H9 (cell line): ENCODE data around the gene TRAK1. TPM values are rescaled to one million over a fixed set of nuclear protein-coding genes. Genes with fewer than 3 reads are reported as not detected.

Experiments used
- DNase-seq: peaks from one replicate; pipeline ENCODE4 v3.0.0-alpha.2; 2017
- H2AFZ ChIP-seq: one replicate; pipeline ENCODE4 v1.6.1; 2013; ENCODE audit warnings: mild to moderate bottlenecking, low read length, control low read depth, moderate library complexity
- H2AK5ac ChIP-seq: 2 replicates; pipeline ENCODE4 v1.6.1; 2013; ENCODE audit warnings: low read length, control low read depth, mixed read lengths; ENCODE audit not compliant: insufficient read length
- H2BK120ac ChIP-seq: one replicate; pipeline ENCODE4 v1.6.1; 2013; ENCODE audit warnings: low read depth, mild to moderate bottlenecking, low read length, control low read depth, inconsistent platforms; ENCODE audit not compliant: poor library complexity, severe bottlenecking
- H2BK12ac ChIP-seq: 2 replicates; pipeline ENCODE4 v1.6.1; 2013; ENCODE audit warnings: low read length, control low read depth, mixed read lengths, low read depth; ENCODE audit not compliant: insufficient read length
- H2BK15ac ChIP-seq: 2 replicates; pipeline ENCODE4 v1.6.1; 2013; ENCODE audit warnings: low read depth, low read length, control low read depth
- H2BK20ac ChIP-seq: one replicate; pipeline ENCODE4 v1.6.1; 2013; ENCODE audit warnings: low read depth, mild to moderate bottlenecking, low read length, control low read depth, inconsistent platforms; ENCODE audit not compliant: poor library complexity, severe bottlenecking
- H2BK5ac ChIP-seq: 2 replicates; pipeline ENCODE4 v1.6.1; 2013; ENCODE audit warnings: low read length, control low read depth, mixed read lengths; ENCODE audit not compliant: insufficient read length
- H3K14ac ChIP-seq: 2 replicates; pipeline ENCODE4 v1.6.1; 2013; ENCODE audit warnings: low read length, control low read depth; ENCODE audit not compliant: insufficient read depth
- H3K18ac ChIP-seq: 2 replicates; pipeline ENCODE4 v1.6.1; 2013; ENCODE audit warnings: low read depth, mild to moderate bottlenecking, mixed read lengths, low read length, control low read depth; ENCODE audit not compliant: insufficient read length
- H3K23ac ChIP-seq: 2 replicates; pipeline ENCODE4 v1.6.1; 2013; ENCODE audit warnings: low read length, control low read depth, mixed read lengths, low read depth; ENCODE audit not compliant: insufficient read length
- H3K23me2 ChIP-seq: 2 replicates; pipeline ENCODE4 v1.6.1; 2013; ENCODE audit warnings: low read depth, mild to moderate bottlenecking, mixed read lengths, low read length, control low read depth; ENCODE audit not compliant: insufficient read length, poor library complexity, severe bottlenecking
- H3K27ac ChIP-seq: 2 replicates; pipeline ENCODE4 v1.5.1; 2013; ENCODE audit warnings: low read length, control low read depth, mixed read lengths, low read depth; ENCODE audit not compliant: insufficient read length
- H3K27me3 ChIP-seq: 2 replicates; pipeline ENCODE4 v1.6.1; 2013; ENCODE audit warnings: low read length, control low read depth, inconsistent platforms; ENCODE audit not compliant: insufficient read depth
- H3K4ac ChIP-seq: 2 replicates; pipeline ENCODE4 v1.6.1; 2013; ENCODE audit warnings: low read depth, mild to moderate bottlenecking, control low read depth, inconsistent platforms, low read length, moderate library complexity
- H3K4me1 ChIP-seq: 2 replicates; pipeline ENCODE4 v1.6.1; 2013; ENCODE audit warnings: low read length, control low read depth, inconsistent platforms; ENCODE audit not compliant: insufficient read depth
- H3K4me2 ChIP-seq: 2 replicates; pipeline ENCODE4 v1.6.1; 2013; ENCODE audit warnings: low read length, control low read depth, mixed read lengths; ENCODE audit not compliant: insufficient read length, insufficient read depth
- H3K56ac ChIP-seq: 2 replicates; pipeline ENCODE4 v1.6.1; 2013; ENCODE audit warnings: low read depth, mild to moderate bottlenecking, mixed read lengths, low read length, control low read depth; ENCODE audit not compliant: insufficient read length
- H3K79me1 ChIP-seq: 2 replicates; pipeline ENCODE4 v1.6.1; 2013; ENCODE audit warnings: low read depth, mild to moderate bottlenecking, moderate library complexity, low read length, control low read depth, inconsistent platforms; ENCODE audit not compliant: insufficient read depth, poor library complexity, severe bottlenecking
- H3K79me2 ChIP-seq: 2 replicates; pipeline ENCODE4 v1.6.1; 2013; ENCODE audit warnings: low read length, control low read depth, inconsistent platforms; ENCODE audit not compliant: insufficient read depth
- H3K9ac ChIP-seq: 2 replicates; pipeline ENCODE4 v1.6.1; 2013; ENCODE audit warnings: low read length, control low read depth, mixed read lengths; ENCODE audit not compliant: insufficient read length; ENCODE audit errors: extremely low read depth
- H3K9me3 ChIP-seq: one replicate; pipeline ENCODE4 v1.6.1; 2013; ENCODE audit warnings: low read depth, low read length, inconsistent platforms; ENCODE audit not compliant: control insufficient read depth
- H3T11ph ChIP-seq: one replicate; pipeline ENCODE4 v1.6.1; 2013; ENCODE audit warnings: mild to moderate bottlenecking, low read length, control low read depth, inconsistent platforms
- H4K20me1 ChIP-seq: one replicate; pipeline ENCODE4 v1.6.1; 2013; ENCODE audit not compliant: control insufficient read depth, insufficient read length, insufficient read depth
- H4K5ac ChIP-seq: 2 replicates; pipeline ENCODE4 v1.6.1; 2013; ENCODE audit warnings: low read depth, mild to moderate bottlenecking, mixed read lengths, low read length, control low read depth; ENCODE audit not compliant: insufficient read length
- H4K8ac ChIP-seq: replicated peaks from 2 replicates; pipeline ENCODE4 v1.6.1; 2013; ENCODE audit warnings: low read length, control low read depth, mixed read lengths, low read depth; ENCODE audit not compliant: insufficient read length
- H4K91ac ChIP-seq: 2 replicates; pipeline ENCODE4 v1.6.1; 2013; ENCODE audit warnings: low read depth, mild to moderate bottlenecking, moderate library complexity, mixed read lengths, low read length, control low read depth; ENCODE audit not compliant: insufficient read length
- H3K27ac Mint-ChIP-seq, 3 experiments: 2 replicates in 2 of 3; 3 replicates in 1 of 3; pipeline ENCODE4 v1.8.0; 2020 to 2021; ENCODE audit warnings: mixed read lengths in 3 of 3, mild to moderate bottlenecking in 1 of 3, moderate library complexity in 1 of 3
- H3K27me3 Mint-ChIP-seq: 2 replicates; pipeline ENCODE4 v1.8.0; 2021; ENCODE audit warnings: low read depth, mild to moderate bottlenecking, moderate library complexity, mixed read lengths
- H3K36me3 Mint-ChIP-seq, 3 experiments: 2 replicates in 2 of 3; 3 replicates in 1 of 3; pipeline ENCODE4 v1.8.0; 2020 to 2021; ENCODE audit warnings: low read depth in 3 of 3, mixed read lengths in 3 of 3; ENCODE audit not compliant: insufficient read depth in 1 of 3
- H3K4me1 Mint-ChIP-seq, 2 experiments: 2 replicates each; pipeline ENCODE4 v1.8.0; 2020; ENCODE audit warnings: mixed read lengths in 2 of 2
- H3K4me3 Mint-ChIP-seq, 2 experiments: 2 replicates in 1 of 2; 3 replicates in 1 of 2; pipeline ENCODE4 v1.8.0; 2020 to 2021; ENCODE audit warnings: mild to moderate bottlenecking in 2 of 2, mixed read lengths in 2 of 2, moderate library complexity in 1 of 2
- H3K9me3 Mint-ChIP-seq, 2 experiments: 2 replicates in 1 of 2; 3 replicates in 1 of 2; pipeline ENCODE4 v1.8.0; 2020; ENCODE audit warnings: mild to moderate bottlenecking in 2 of 2, mixed read lengths in 2 of 2, moderate library complexity in 1 of 2
- WGBS: extraction: QIAGEN DNeasy Blood & Tissue Kit; methylation state at CpG from one replicate; pipeline ENCODE4 v1.1.7; 2013; ENCODE audit warnings: missing lambda C conversion rate, low lambda C conversion rate, mixed read lengths; ENCODE audit not compliant: insufficient read length; ENCODE audit errors: extremely low coverage; 5-methylcytosine and 5-hydroxymethylcytosine counted together
- total RNA-seq: library from RNA; stranded (reverse); gene quantifications from 2 replicates; pipeline ENCODE4 v1.2.1, GENCODE V29; 2021
- TF ChIP-seq, protein P1 (sequence below): fragments of 200-600 bp; sonication (generic); conservative IDR thresholded peaks from 3 replicates; pipeline ENCODE4 v1.8.0; 2021; ENCODE audit warnings: antibody characterized with exemption, mild to moderate bottlenecking

TRAK1 gene
- total RNA-seq, 1 experiment from 2014 or later: 34.2 TPM

DNA sequence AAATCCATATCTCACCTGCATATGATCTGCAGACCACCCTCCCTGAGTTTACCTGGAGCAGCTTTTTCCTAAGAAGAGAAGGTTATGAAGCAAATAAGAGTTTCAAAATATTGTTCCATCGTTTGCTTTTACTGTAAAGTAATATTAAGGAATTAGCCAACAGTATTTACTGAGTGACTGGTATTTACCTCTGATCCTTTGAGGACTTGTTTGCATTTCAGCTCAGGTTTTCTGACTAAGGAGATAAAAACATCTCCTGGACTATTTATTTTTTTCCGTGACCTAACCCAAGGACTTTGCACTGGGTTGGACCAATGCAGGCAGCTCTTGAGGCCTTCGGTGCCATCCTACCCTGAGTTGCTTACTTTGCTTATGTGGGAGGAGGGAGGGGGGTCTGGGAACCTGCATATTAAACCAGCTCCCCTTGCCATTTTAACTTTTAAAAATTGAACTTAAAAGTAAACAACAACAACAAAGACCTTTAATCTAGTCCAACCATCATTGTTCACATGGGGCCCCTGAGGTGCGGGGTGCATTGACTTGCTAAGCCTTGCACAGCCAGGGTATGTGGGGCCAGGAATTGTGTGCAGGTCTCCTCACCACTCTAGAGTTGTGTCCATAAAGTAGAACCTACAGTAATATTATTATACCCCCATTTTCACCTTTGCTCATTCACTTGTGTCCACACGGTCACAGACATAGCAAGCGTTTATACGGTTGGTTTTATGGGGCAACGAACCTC is 39.3 kb downstream of the TRAK1 start:
- Mint-ChIP-seq H3K27me3 (no peaks in the 10 kb centered on the region; the same call in 1 of the 2 replicates), H3K4me3 (no peak overlapping the region), H3K9me3 (no peaks in the 10 kb centered on the region), H3K4me1 (peaks cover 17 to 21% of the 10 kb centered on the region in 2 experiments), H3K27ac (peak overlapping the region in 1 of 3 experiments; percentile 24; a peak in 2 of 7 replicates), H3K36me3 (peaks cover 0 to 7% (median 2%) of the 10 kb centered on the region in 3 experiments; a peak in 3 of 7 replicates)
- Histone ChIP-seq H3T11ph (no peak overlapping the region), H3K4me1 (no peaks in the 10 kb centered on the region; the same call in 1 of the 2 replicates), H3K4me2 (no peak overlapping the region), H3K9ac (no peak overlapping the region), H3K18ac (no peak overlapping the region), H2BK20ac (no peak overlapping the region), H3K4ac (no peak overlapping the region), H3K27me3 (no peaks in the 10 kb centered on the region), H3K23me2 (no peaks in the 10 kb centered on the region), H3K23ac (no peak overlapping the region), H2AFZ (no peak overlapping the region), H2AK5ac (no peak overlapping the region), H4K91ac (no peak overlapping the region), H4K20me1 (no peaks in the 10 kb centered on the region), H2BK12ac (no peak overlapping the region), H3K9me3 (no peaks in the 10 kb centered on the region), H3K56ac (no peak overlapping the region), H2BK5ac (no peak overlapping the region), H3K27ac (no peak overlapping the region), H3K14ac (no peak overlapping the region), H2BK120ac (no peak overlapping the region), H4K5ac (no peak overlapping the region), H3K79me1 (no peaks in the 10 kb centered on the region), H2BK15ac (no peak overlapping the region), H4K8ac (no peak overlapping the region), H3K79me2 (no peaks in the 10 kb centered on the region)
- TF ChIP-seq, protein P1, sequence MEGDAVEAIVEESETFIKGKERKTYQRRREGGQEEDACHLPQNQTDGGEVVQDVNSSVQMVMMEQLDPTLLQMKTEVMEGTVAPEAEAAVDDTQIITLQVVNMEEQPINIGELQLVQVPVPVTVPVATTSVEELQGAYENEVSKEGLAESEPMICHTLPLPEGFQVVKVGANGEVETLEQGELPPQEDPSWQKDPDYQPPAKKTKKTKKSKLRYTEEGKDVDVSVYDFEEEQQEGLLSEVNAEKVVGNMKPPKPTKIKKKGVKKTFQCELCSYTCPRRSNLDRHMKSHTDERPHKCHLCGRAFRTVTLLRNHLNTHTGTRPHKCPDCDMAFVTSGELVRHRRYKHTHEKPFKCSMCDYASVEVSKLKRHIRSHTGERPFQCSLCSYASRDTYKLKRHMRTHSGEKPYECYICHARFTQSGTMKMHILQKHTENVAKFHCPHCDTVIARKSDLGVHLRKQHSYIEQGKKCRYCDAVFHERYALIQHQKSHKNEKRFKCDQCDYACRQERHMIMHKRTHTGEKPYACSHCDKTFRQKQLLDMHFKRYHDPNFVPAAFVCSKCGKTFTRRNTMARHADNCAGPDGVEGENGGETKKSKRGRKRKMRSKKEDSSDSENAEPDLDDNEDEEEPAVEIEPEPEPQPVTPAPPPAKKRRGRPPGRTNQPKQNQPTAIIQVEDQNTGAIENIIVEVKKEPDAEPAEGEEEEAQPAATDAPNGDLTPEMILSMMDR: no peak
- no peak for DNase-seq
- WGBS: no CpG with 5 or more reads among the region's 8 CpGs
